Natural killer cell treated with Interleukin-12 subunit alpha and Interleukin-12 subunit beta and Interleukin-15 and Interleukin-18, amount 100 ng/mL, for 72 hours (primary cell): ENCODE results near the gene SPTB. TPM values are rescaled to one million over a fixed set of nuclear protein-coding genes. Genes with fewer than 3 reads are reported as not detected.
A peak's percentile ranks its signal among the peaks of the same experiment; 100 is the strongest.

Source experiments
- ATAC-seq, 2 donors: fragments of 150-1000 bp; cut with Tn5 transposase in 1 of 2; sonication (Bioruptor Pico), chemical (Tn5 transposase) in 1 of 2; 2 replicates each; pipeline ENCODE4 v1.10.0; 2021
- DNase-seq: peaks from one replicate; pipeline ENCODE4 v3.0.0; 2022; ENCODE audit warnings: low spot score
- H3K27ac Mint-ChIP-seq, 2 donors: 1 replicate in 1 of 2; 2 replicates in 1 of 2; pipeline ENCODE4 v1.8.0; 2022; ENCODE audit warnings: mixed read lengths in 2 of 2, mild to moderate bottlenecking in 1 of 2, moderate library complexity in 1 of 2
- H3K27me3 Mint-ChIP-seq, 2 donors: 1 replicate in 1 of 2; 2 replicates in 1 of 2; pipeline ENCODE4 v1.8.0; 2022; ENCODE audit warnings: mixed read lengths in 2 of 2
- H3K36me3 Mint-ChIP-seq: one replicate; pipeline ENCODE4 v1.8.0; 2022; ENCODE audit warnings: mixed read lengths
- H3K4me1 Mint-ChIP-seq, 2 donors: 1 replicate in 1 of 2; 2 replicates in 1 of 2; pipeline ENCODE4 v1.8.0; 2022; ENCODE audit warnings: low read depth in 2 of 2, mixed read lengths in 2 of 2, mild to moderate bottlenecking in 1 of 2
- H3K4me3 Mint-ChIP-seq: one replicate; pipeline ENCODE4 v1.8.0; 2022; ENCODE audit warnings: mixed read lengths
- H3K9me3 Mint-ChIP-seq: 2 replicates; pipeline ENCODE4 v1.8.0; 2022; ENCODE audit warnings: mixed read lengths
- total RNA-seq, 2 donors: library from RNA; stranded (reverse); gene quantifications; one replicate each; pipeline ENCODE4 v1.2.3, GENCODE V29; 2022

The SPTB gene
- total RNA-seq, 2 donors from 2014 or later, result 0.07 to 0.14 TPM

DNA sequence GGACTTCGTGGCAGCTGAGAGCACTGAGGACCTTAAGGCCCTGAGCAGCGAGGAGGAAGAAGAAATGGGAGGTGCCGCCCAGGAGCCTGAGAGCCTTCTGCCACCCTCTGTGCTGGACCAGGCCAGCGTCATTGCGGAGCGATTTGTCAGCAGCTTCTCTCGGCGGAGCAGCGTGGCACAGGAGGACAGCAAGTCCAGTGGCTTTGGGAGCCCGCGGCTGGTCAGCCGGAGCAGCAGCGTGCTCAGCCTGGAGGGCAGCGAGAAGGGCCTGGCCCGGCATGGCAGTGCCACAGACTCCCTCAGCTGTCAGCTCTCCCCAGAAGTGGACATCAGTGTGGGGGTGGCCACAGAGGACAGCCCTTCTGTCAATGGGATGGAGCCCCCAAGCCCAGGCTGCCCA lies 138.5 kb downstream of the SPTB start:
- no peaks in the 10 kb centered on the region for H3K27me3 Mint-ChIP-seq
- no peaks in the 10 kb centered on the region for H3K9me3 Mint-ChIP-seq
- ATAC-seq, result no peak
- H3K27ac Mint-ChIP-seq, result peak overlapping the region in 1 of 2 donors; percentile 7
- H3K4me1 Mint-ChIP-seq, result peaks cover 8 to 16% of the 10 kb centered on the region in 2 donors
- H3K4me3 Mint-ChIP-seq, result no peak overlapping the region
- H3K36me3 Mint-ChIP-seq, result peaks cover 4% of the 10 kb centered on the region
- DNase-seq, result no peak

GRCh38 chr14:64738281-64738804 lies 141.4 kb downstream of the SPTB start:
- no peak overlapping the region for H3K27ac Mint-ChIP-seq
- no peaks in the 10 kb centered on the region for H3K27me3 Mint-ChIP-seq
- no peak overlapping the region for H3K4me3 Mint-ChIP-seq
- H3K9me3 Mint-ChIP-seq, result no peaks in the 10 kb centered on the region
- ATAC-seq (no peak), DNase-seq (no peak)
- peaks cover 6% of the 10 kb centered on the region for H3K36me3 Mint-ChIP-seq
- H3K4me1 Mint-ChIP-seq, result peaks cover 22 to 24% of the 10 kb centered on the region in 2 donors

DNA sequence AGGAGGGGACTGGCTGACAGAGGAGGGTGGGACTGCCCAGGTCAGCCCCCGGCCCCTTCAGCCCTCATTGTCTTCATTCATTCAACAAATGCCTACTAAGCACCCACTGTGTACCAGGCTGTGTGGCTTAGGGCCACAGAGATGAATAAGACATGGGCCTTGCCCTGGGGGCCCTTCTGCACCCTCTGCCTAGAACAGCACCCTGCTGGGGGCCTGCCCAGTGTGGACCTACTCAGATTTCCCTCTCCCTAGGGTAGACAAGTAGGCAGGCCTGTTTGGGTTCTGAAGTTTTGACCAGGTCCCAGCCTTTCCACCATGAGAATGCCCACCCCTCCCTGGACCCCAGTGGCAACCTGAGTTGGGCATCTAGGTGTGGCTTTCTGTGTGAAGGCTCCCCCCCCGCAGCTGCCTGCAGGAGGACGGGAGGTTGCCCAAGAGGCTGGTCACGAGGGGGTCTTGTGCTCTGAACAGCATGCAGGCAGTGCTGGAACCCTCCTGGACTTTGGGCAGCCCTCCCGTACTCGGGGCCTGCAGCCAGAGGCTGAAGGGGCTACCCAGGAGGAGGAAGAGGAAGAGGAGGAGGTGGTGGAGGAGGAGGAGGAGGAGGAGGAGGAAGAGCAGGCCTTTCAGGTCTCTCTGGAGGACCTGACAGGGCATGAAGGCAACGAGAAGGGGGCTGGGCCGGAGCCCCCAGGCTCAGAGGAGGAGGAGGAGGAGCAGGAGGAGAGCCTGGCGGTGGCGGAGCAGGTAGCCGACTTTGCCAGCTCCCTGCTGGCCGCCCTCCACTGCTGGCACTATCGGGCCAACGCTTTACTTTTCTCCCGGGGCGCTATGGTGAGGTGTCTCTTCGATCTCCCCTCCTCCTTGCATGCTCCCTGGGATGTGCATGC lies 142.1 kb downstream of the SPTB start:
- DNase-seq (no peak), ATAC-seq (no peak)
- no peak overlapping the region for H3K4me3 Mint-ChIP-seq
- no peaks in the 10 kb centered on the region for H3K9me3 Mint-ChIP-seq
- H3K27me3 Mint-ChIP-seq, result no peaks in the 10 kb centered on the region
- no peak overlapping the region for H3K27ac Mint-ChIP-seq
- H3K4me1 Mint-ChIP-seq, result peaks cover 25 to 26% of the 10 kb centered on the region in 2 donors
- H3K36me3 Mint-ChIP-seq, result peaks cover 6% of the 10 kb centered on the region

DNA sequence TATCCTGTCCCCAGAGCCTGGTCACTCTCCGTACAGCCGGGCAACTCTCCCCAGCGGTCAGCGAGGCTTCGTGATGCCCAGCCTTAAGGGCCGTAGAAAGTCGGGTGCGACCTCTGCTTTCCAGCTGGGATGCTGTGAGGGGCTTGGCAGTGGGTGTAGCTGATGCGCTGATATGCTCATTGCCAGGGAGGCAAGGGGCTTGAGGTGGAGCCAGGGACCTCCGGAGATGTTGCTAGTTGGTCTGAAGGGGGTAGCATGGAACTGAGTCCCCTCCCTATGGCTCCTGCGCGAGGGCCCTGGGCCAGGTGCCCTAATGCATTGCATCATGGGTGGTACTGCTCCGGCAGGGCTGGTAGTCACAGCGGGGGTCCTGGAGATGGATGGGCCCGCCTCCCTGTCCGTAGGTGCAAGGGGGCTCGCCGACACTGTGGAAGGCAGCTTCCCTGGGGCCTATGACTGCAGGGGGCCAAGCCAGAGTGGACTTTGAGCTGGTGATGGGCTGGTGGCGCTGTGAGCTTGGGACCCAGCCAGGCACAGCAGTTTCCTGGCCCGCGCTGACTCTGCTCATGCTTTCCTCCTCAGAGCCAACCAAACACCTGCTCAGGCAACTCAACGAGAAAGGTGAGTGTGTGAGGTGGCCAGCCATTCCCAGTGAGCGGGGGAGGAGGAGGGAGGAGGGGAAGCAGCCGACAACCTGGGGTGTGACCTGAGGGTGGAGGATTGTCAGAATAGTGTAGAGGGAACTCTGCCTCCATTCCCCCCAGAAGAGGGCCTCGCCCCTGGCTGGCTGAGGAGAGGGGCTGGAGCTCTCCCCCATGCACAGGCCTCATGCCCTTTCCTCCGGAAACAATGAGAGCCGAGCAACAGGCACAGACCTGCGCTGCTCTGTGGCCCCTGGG lies 143.2 kb downstream of the SPTB start:
- Mint-ChIP-seq H3K36me3 (peaks cover 6% of the 10 kb centered on the region), H3K4me1 (peaks cover 26% of the 10 kb centered on the region in 2 donors), H3K9me3 (no peaks in the 10 kb centered on the region), H3K27ac (no peak overlapping the region), H3K4me3 (no peak overlapping the region), H3K27me3 (no peaks in the 10 kb centered on the region)
- ATAC-seq, result no peak
- DNase-seq, result no peak

GRCh38 chr14:64734990-64735389 lies 144.7 kb downstream of the SPTB start:
- peaks cover 31 to 32% of the 10 kb centered on the region in 2 donors for H3K4me1 Mint-ChIP-seq
- H3K4me3 Mint-ChIP-seq, result peak overlapping the region; percentile 58
- no peaks in the 10 kb centered on the region for H3K27me3 Mint-ChIP-seq
- no peaks in the 10 kb centered on the region for H3K9me3 Mint-ChIP-seq
- no peak for ATAC-seq
- peak overlapping the region; percentile 60 to 67 for H3K27ac Mint-ChIP-seq
- no peak for DNase-seq
- peaks cover 6% of the 10 kb centered on the region for H3K36me3 Mint-ChIP-seq

- DNase-seq (peak; percentile 57), ATAC-seq (no peak)
- Mint-ChIP-seq H3K4me1 (peaks cover 39 to 40% of the 10 kb centered on the region in 2 donors), H3K4me3 (peak overlapping the region; percentile 47), H3K36me3 (peaks cover 6% of the 10 kb centered on the region), H3K9me3 (no peaks in the 10 kb centered on the region), H3K27ac (peak overlapping the region; percentile 60 to 67), H3K27me3 (no peaks in the 10 kb centered on the region)
Observed at GRCh38 chr14:64733899-64734298, 145.8 kb downstream of the SPTB start.

GRCh38 chr14:64733321-64733720 lies 146.4 kb downstream of the SPTB start:
- DNase-seq (peak; percentile 41), ATAC-seq (no peak)
- Mint-ChIP-seq H3K27me3 (no peaks in the 10 kb centered on the region), H3K4me3 (peak overlapping the region; percentile 47), H3K4me1 (peaks cover 44% of the 10 kb centered on the region in 2 donors), H3K36me3 (peaks cover 6% of the 10 kb centered on the region), H3K27ac (peak overlapping the region; percentile 60 to 67), H3K9me3 (no peaks in the 10 kb centered on the region)

DNA sequence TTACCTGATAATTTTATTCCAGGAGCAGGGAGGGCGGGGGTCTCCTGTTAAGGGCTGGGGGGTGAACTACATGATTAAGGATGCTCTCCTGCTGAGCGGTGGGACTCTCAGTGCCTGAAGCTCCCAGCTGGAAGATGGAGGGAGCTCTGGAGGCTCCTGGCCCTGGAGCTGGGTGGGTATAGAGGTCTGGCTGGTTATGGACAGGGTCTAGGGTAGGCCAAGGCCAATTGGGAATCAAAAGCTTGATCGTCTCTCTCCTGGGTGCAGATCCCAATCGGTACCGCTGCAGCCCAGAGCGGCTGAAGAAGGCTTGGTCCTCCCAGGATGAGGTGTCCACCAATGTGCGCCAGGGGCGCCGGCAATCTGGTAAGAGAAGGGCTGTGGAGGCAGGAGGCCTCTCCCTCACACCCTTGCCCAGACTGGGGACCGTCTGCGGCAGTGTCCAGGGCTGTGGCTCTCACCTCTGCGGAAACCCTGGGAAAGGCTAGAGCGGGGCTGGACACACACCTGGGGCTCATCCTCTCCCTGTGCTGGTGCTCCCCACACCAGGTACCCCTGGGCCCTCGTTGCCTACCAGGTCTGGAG lies 147.1 kb downstream of the SPTB start:
- no peaks in the 10 kb centered on the region for H3K9me3 Mint-ChIP-seq
- H3K27ac Mint-ChIP-seq, result no peak overlapping the region
- H3K4me3 Mint-ChIP-seq, result no peak overlapping the region
- DNase-seq, result peak; percentile 42
- ATAC-seq, result no peak
- H3K4me1 Mint-ChIP-seq, result peaks cover 44 to 49% of the 10 kb centered on the region in 2 donors
- H3K27me3 Mint-ChIP-seq, result no peaks in the 10 kb centered on the region
- H3K36me3 Mint-ChIP-seq, result peaks cover 6% of the 10 kb centered on the region

DNA sequence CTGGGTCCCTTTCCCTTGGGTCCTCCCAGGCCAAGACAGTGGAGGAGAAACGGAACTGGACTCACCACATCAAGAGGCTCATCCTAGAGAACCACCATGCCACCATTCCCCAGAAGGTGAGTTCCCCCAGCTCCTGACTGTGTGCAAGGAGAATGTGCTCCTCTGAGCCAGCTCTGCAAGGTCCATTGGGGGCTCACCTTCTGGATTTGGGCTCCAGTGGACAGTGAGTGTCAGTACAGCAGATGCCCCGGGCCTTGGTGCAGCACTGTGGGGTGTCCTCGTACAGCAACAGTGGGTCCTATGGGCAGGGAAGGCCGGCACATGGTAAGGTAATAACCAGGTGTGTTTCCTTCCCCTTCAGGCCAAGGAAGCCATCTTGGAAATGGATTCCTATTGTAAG lies 147.6 kb downstream of the SPTB start:
- ATAC-seq (no peak), DNase-seq (peak; percentile 20)
- no peaks in the 10 kb centered on the region for H3K9me3 Mint-ChIP-seq
- H3K36me3 Mint-ChIP-seq, result peaks cover 6% of the 10 kb centered on the region
- H3K4me1 Mint-ChIP-seq, result peaks cover 44 to 53% of the 10 kb centered on the region in 2 donors
- H3K27ac Mint-ChIP-seq, result no peak overlapping the region
- H3K4me3 Mint-ChIP-seq, result no peak overlapping the region
- H3K27me3 Mint-ChIP-seq, result no peaks in the 10 kb centered on the region

GRCh38 chr14:64731141-64731581 lies 148.5 kb downstream of the SPTB start:
- DNase-seq, result peak; percentile 44
- H3K36me3 Mint-ChIP-seq, result peaks cover 6% of the 10 kb centered on the region
- no peaks in the 10 kb centered on the region for H3K27me3 Mint-ChIP-seq
- peak overlapping the region; percentile 26 to 43 for H3K27ac Mint-ChIP-seq
- ATAC-seq, result no peak
- no peak overlapping the region for H3K4me3 Mint-ChIP-seq
- H3K4me1 Mint-ChIP-seq, result peaks cover 47 to 57% of the 10 kb centered on the region in 2 donors
- no peaks in the 10 kb centered on the region for H3K9me3 Mint-ChIP-seq

DNA sequence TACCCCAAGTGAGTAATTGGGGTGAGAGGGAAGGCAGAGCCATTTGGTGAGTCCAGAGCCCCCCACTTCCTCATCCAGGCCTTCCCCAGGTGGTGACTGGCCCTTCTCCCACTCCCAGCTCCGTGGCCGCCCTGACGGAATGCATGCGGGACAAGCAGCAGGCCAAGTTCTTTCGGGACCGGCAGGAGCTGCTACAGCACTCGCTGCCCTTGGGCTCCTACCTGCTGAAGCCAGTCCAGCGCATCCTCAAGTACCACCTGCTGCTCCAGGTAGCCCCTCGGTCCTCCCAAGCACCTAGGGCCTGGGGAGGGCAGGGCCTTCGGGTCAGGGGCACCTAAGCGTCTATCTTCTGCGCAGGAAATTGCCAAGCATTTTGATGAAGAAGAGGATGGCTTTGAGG lies 149.0 kb downstream of the SPTB start:
- ATAC-seq (no peak), DNase-seq (peak; percentile 16)
- Mint-ChIP-seq H3K9me3 (no peaks in the 10 kb centered on the region), H3K4me3 (no peak overlapping the region), H3K4me1 (peaks cover 52 to 62% of the 10 kb centered on the region in 2 donors), H3K27me3 (no peaks in the 10 kb centered on the region), H3K36me3 (peaks cover 6% of the 10 kb centered on the region), H3K27ac (peak overlapping the region; percentile 69 to 96)

DNA sequence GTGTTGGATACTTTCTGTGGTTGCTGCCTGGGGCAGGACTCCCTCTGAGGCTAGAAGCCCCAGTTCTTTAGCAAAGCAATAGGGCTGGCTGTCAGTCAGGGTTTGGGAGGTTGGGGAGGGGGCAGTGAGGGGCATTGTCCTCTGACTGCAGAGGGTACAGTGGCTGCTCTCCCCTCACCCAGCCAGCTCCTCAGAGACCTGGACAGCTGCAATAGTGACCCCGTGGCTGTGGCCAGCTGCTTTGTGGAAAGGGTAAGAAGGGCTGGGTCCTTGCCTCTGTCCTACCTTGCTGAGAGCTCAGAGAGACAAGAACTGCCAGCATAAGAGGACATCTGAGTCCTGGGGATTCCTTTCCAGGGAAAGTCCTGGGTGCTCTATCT lies 149.7 kb downstream of the SPTB start:
- peak overlapping the region; percentile 69 to 96 for H3K27ac Mint-ChIP-seq
- no peak overlapping the region for H3K4me3 Mint-ChIP-seq
- H3K27me3 Mint-ChIP-seq, result no peaks in the 10 kb centered on the region
- H3K36me3 Mint-ChIP-seq, result peaks cover 6% of the 10 kb centered on the region
- peak; percentile 47 for DNase-seq
- ATAC-seq, result no peak
- no peaks in the 10 kb centered on the region for H3K9me3 Mint-ChIP-seq
- H3K4me1 Mint-ChIP-seq, result peaks cover 53 to 62% of the 10 kb centered on the region in 2 donors

DNA sequence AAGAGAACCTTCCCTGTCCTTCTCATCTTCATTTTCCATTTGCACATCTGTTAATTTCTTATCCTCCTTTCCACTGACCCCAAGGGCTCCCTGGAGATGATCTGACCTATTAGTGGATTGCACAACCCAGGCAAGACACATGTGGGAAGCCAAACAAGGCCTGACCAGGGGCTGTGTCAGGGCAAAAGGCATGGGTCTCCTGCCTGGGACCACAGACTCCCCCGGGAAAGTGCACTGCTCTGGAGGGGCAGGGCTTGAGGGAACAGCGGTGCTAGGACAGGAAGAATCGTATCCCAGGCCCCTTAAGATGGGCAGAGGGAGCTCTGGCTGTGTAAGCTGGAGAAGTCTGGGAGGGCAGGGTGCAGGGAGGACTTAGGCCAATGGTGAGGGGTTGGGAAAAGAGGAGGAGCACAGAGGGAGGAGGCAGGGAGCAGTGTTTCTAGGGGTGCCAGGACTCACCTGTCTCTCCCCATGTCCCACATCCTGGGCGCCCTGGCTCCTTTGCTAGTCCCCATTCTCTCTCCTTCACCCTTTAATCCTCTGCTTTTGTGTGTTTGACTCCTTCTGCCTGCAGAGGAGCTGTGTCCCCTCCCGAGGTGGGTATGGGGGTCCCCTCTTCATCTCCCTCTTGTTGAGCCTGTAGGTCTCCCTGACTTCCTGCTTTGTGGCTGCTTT lies 150.2 kb downstream of the SPTB start:
- peak overlapping the region; percentile 69 to 96 for H3K27ac Mint-ChIP-seq
- H3K36me3 Mint-ChIP-seq, result peaks cover 6% of the 10 kb centered on the region
- H3K4me1 Mint-ChIP-seq, result peaks cover 53 to 62% of the 10 kb centered on the region in 2 donors
- ATAC-seq (no peak), DNase-seq (peak; percentile 58)
- no peaks in the 10 kb centered on the region for H3K9me3 Mint-ChIP-seq
- H3K4me3 Mint-ChIP-seq, result no peak overlapping the region
- H3K27me3 Mint-ChIP-seq, result no peaks in the 10 kb centered on the region
